ENCODE measurements around the gene NBEA. TPM values are rescaled to one million over a fixed set of nuclear protein-coding genes. Genes with fewer than 3 reads are reported as not detected.

NBEA gene
- total RNA-seq, 3 donors from 2014 or later (not counting 1 experiment from before 2014, with no cell fraction given) = 0.27 to 0.66 (median 0.33) TPM

DNA sequence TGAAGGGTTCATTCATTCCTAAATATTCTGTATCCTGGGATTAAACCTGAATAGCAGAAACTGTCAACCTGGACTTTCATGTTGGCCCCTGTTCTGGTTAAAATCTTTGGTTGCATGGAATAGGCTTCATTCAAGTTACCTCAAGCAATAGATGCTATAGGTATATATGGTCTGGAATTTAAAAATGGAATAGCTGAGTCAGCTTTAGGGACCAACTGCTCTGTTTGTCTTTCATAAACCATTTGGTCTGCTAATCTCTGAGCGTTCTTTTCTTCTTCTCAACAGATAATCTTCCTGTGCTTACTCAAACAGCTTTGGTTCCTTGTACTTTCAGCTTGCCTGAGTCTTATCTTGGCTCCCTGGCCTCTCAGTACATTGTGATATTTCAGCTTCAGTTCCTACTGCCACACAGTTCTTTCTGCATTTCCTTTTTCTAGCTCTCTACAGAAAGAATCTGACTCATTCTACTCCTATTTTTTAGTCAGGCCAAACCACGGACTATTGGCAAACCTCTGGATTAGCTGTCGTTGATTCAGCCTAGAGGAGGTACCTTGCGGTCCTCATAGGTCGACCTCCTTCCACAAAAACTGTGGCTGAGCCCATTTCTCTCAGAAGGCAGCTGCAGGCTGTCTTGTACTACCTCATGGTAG is 570.3 kb downstream of the NBEA start:
- Mint-ChIP-seq H3K36me3 (no peaks in the 10 kb centered on the region), H3K27me3 (ENCODE audit: low read depth in 2 of 2) (no peaks in the 10 kb centered on the region), H3K27ac (no peak overlapping the region), H3K9me3 (no peaks in the 10 kb centered on the region), H3K4me3 (no peak overlapping the region), H3K4me1 (peaks cover 0 to 4% of the 10 kb centered on the region in 2 donors)
- no peak for ATAC-seq
- H3K27me3 ChIP-seq (ENCODE audit: control insufficient read depth, insufficient read depth, low read length) = no peaks in the 10 kb centered on the region
- H3K4me1 ChIP-seq (ENCODE audit: control insufficient read depth, insufficient read depth, low read length) = no peaks in the 10 kb centered on the region
- no peak overlapping the region for H3K4me3 ChIP-seq (ENCODE audit: low read length)
- WGBS (ENCODE audit: insufficient coverage) = 30% methylated on average over 5 of the region's 5 CpGs
- no peaks in the 10 kb centered on the region for H3K9me3 ChIP-seq (ENCODE audit: control insufficient read depth, insufficient read depth, low read length)
- no peak overlapping the region for H3K27ac ChIP-seq (ENCODE audit: low read length)
- TF ChIP-seq CTCF (IDR thresholded peaks at IDR 0.05) = no peak
- intact Hi-C loops (cut with micrococcal nuclease) = no loop called here
- DNase-seq = no peak
- no peaks in the 10 kb centered on the region for H3K36me3 ChIP-seq (ENCODE audit: control insufficient read depth, insufficient read depth, low read length)

GRCh38 chr13:35514061-35514477 is 572.0 kb downstream of the NBEA start:
- no peak overlapping the region for H3K4me3 Mint-ChIP-seq
- no peaks in the 10 kb centered on the region for H3K36me3 Mint-ChIP-seq
- H3K4me1 Mint-ChIP-seq = peaks cover 0 to 4% of the 10 kb centered on the region in 2 donors
- TF ChIP-seq CTCF (IDR thresholded peaks at IDR 0.05) = no peak
- H3K27ac Mint-ChIP-seq = no peak overlapping the region
- ATAC-seq (no peak), DNase-seq (no peak)
- H3K9me3 Mint-ChIP-seq = no peaks in the 10 kb centered on the region
- Histone ChIP-seq H3K27me3 (ENCODE audit: control insufficient read depth, insufficient read depth, low read length) (no peaks in the 10 kb centered on the region), H3K4me3 (ENCODE audit: low read length) (no peak overlapping the region), H3K9me3 (ENCODE audit: control insufficient read depth, insufficient read depth, low read length) (no peaks in the 10 kb centered on the region), H3K27ac (ENCODE audit: low read length) (no peak overlapping the region), H3K36me3 (ENCODE audit: control insufficient read depth, insufficient read depth, low read length) (no peaks in the 10 kb centered on the region), H3K4me1 (ENCODE audit: control insufficient read depth, insufficient read depth, low read length) (no peaks in the 10 kb centered on the region)
- H3K27me3 Mint-ChIP-seq (ENCODE audit: low read depth in 2 of 2) = peaks cover 0 to 5% of the 10 kb centered on the region in 2 donors
- WGBS (ENCODE audit: insufficient coverage) = 95% methylated on average over 7 of the region's 7 CpGs
- intact Hi-C loops (cut with micrococcal nuclease) = no loop called here

DNA sequence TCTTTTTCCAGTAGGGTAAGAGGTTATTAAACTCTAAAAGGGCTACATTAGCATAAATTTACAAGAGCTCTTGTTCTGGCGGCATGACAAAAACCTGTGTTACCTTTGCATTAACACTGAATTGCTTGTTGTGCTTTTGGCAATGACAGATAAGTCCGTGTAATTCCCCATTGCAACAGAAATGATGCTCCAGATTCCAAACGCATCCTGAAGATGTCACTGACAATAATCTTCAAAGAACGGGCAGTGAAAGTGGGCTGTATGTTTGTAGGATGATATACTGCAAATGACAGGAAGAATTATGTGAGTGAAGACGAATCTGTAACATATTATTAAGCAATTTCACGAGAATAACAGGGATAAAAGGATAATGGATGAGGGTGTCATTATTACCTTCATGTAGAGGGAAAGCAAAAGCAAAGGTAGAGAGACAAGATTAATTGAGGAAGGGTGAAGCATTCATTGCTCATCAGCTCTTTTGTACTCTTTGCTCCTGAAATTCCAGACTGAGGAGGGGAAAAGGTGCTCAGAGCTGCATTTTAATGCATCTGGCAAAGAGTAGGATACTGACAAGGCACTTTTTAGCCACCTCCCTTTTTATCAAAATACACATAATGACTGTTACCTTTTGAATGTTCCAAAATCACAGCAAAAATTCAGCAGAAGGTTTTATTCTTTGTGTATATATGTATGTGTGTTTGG is 572.9 kb downstream of the NBEA start:
- Histone ChIP-seq H3K27me3 (ENCODE audit: control insufficient read depth, insufficient read depth, low read length) (no peaks in the 10 kb centered on the region), H3K4me3 (ENCODE audit: low read length) (no peak overlapping the region), H3K27ac (ENCODE audit: low read length) (no peak overlapping the region), H3K9me3 (ENCODE audit: control insufficient read depth, insufficient read depth, low read length) (no peaks in the 10 kb centered on the region), H3K36me3 (ENCODE audit: control insufficient read depth, insufficient read depth, low read length) (no peaks in the 10 kb centered on the region), H3K4me1 (ENCODE audit: control insufficient read depth, insufficient read depth, low read length) (no peaks in the 10 kb centered on the region)
- H3K4me1 Mint-ChIP-seq = peaks cover 0 to 4% of the 10 kb centered on the region in 2 donors
- no peak overlapping the region for H3K4me3 Mint-ChIP-seq
- no peaks in the 10 kb centered on the region for H3K9me3 Mint-ChIP-seq
- 92% methylated on average over 6 of the region's 6 CpGs for WGBS (ENCODE audit: insufficient coverage)
- ATAC-seq = no peak
- H3K27me3 Mint-ChIP-seq (ENCODE audit: low read depth in 2 of 2) = peaks cover 2 to 11% of the 10 kb centered on the region in 2 donors
- TF ChIP-seq CTCF (IDR thresholded peaks at IDR 0.05) = no peak
- DNase-seq = no peak
- H3K36me3 Mint-ChIP-seq = no peaks in the 10 kb centered on the region
- H3K27ac Mint-ChIP-seq = no peak overlapping the region
- intact Hi-C loops (cut with micrococcal nuclease) = no loop called here

All from natural killer cell (primary cell).